Stimulated activated CD4-positive, alpha-beta T cell treated with anti-CD3 and anti-CD28 coated beads, Interleukin-4, amount 100 ng/mL, for 1 hour (primary cell): ENCODE results near the gene EXOSC5.
"Not testable (repeated sequence)": the region's sequence is repeated elsewhere in the genome, so short reads cannot be mapped to it uniquely, and the experiment has no call there.

ENCODE experiments used
- DNase-seq: peaks from one replicate; pipeline ENCODE4 v3.0.0-alpha.2; 2020

EXOSC5 gene

GRCh38 chr19:41426116-41426841 is 29.1 kb upstream of the EXOSC5 start:
- DNase-seq, result no peak

GRCh38 chr19:41425174-41426115 is 28.3 kb upstream of the EXOSC5 start:
- DNase-seq, result no peak

GRCh38 chr19:41424335-41425173 is 27.4 kb upstream of the EXOSC5 start:
- DNase-seq, result no peak

GRCh38 chr19:41422955-41423354 is 25.8 kb upstream of the EXOSC5 start:
- no peak for DNase-seq

- DNase-seq, result no peak
Observed at GRCh38 chr19:41422456-41422855, 25.3 kb upstream of the EXOSC5 start.

- DNase-seq, result no peak
Observed at GRCh38 chr19:41421973-41422372, 24.8 kb upstream of the EXOSC5 start.

- DNase-seq, result no peak
Observed at GRCh38 chr19:41421314-41421713, 24.2 kb upstream of the EXOSC5 start.

- no peak for DNase-seq
Observed at GRCh38 chr19:41420101-41420880, 23.1 kb upstream of the EXOSC5 start.

GRCh38 chr19:41416194-41416674 is 19.1 kb upstream of the EXOSC5 start:
- DNase-seq, result no peak

- no peak for DNase-seq
Observed at GRCh38 chr19:41415154-41415571, 18.0 kb upstream of the EXOSC5 start.

- DNase-seq, result no peak
Observed at GRCh38 chr19:41414461-41414860, 17.3 kb upstream of the EXOSC5 start.

GRCh38 chr19:41413947-41414346 is 16.8 kb upstream of the EXOSC5 start:
- no peak for DNase-seq

GRCh38 chr19:41412953-41413352 is 15.8 kb upstream of the EXOSC5 start:
- DNase-seq, result no peak

- no peak for DNase-seq
Observed at GRCh38 chr19:41411968-41412265, 14.8 kb upstream of the EXOSC5 start.

- DNase-seq, result no peak
Observed at GRCh38 chr19:41411100-41411967, 14.2 kb upstream of the EXOSC5 start.

- no peak for DNase-seq
Observed at GRCh38 chr19:41410336-41411054, 13.3 kb upstream of the EXOSC5 start.

GRCh38 chr19:41409288-41409687 is 12.1 kb upstream of the EXOSC5 start:
- DNase-seq, result no peak

GRCh38 chr19:41408846-41409245 is 11.7 kb upstream of the EXOSC5 start:
- DNase-seq, result not testable (repeated sequence)

GRCh38 chr19:41408256-41408655 is 11.1 kb upstream of the EXOSC5 start:
- DNase-seq, result no peak

GRCh38 chr19:41407271-41407670 is 10.1 kb upstream of the EXOSC5 start:
- DNase-seq, result no peak

- no peak for DNase-seq
Observed at GRCh38 chr19:41405776-41406175, 8.6 kb upstream of the EXOSC5 start.
